ENCODE measurements around the gene DHRS2. TPM values are rescaled to one million over a fixed set of nuclear protein-coding genes. Genes with fewer than 3 reads are reported as not detected.

The DHRS2 gene
- total and polyA plus RNA-seq, 2 of the 13 experiments (the other 11 are each of a cell fraction or from before 2014, with no cell fraction given), result 1,621 to 3,021 TPM

DNA sequence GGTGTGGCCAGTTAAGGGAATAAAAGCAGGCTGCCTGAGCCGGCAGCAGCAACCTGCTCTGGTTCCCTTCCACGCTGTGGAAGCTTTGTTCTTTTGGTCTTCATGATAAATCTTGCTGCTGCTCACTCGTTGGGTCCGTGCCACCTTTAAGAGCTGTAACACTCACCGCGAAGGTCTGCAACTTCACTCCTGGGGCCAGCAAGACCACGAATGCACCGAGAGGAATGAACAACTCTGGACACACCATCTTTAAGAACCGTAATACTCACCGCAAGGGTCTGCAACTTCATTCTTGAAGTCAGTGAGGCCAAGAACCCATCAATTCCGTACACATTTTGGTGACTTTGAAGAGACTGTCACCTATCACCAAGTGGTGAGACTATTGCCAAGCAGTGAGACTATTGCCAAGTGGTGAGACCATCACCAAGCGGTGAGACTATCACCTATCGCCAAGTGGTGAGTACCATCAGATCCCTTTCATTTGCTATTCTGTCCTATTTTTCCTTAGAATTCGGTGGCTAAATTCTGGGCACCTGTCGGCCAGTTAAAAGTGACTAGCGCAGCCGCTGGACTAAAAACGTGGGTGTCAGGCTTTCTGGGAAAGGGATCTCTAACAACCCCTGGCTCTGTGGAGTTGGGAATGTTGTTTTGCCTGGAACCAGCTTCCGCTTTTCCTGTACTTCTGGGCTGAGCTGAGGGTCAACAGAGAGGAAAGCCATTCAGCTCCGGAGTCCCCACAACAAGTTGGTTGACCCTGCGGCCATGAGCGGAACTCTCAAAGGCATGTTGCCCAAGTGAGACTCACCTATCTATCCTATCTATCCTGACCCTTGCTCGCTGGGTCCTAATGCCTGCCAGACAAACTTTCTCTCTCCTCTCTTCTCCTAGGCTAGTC lies at the start of gene DHRS2 (continued):
- TF ChIP-seq, protein P1, sequence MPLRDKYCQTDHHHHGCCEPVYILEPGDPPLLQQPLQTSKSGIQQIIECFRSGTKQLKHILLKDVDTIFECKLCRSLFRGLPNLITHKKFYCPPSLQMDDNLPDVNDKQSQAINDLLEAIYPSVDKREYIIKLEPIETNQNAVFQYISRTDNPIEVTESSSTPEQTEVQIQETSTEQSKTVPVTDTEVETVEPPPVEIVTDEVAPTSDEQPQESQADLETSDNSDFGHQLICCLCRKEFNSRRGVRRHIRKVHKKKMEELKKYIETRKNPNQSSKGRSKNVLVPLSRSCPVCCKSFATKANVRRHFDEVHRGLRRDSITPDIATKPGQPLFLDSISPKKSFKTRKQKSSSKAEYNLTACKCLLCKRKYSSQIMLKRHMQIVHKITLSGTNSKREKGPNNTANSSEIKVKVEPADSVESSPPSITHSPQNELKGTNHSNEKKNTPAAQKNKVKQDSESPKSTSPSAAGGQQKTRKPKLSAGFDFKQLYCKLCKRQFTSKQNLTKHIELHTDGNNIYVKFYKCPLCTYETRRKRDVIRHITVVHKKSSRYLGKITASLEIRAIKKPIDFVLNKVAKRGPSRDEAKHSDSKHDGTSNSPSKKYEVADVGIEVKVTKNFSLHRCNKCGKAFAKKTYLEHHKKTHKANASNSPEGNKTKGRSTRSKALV (CRISPR knock-in tag; IDR thresholded peaks at IDR 0.05), result no peak
- TF ChIP-seq ZNF317 (CRISPR knock-in tag; IDR thresholded peaks at IDR 0.05) (no peak), MEF2D (CRISPR knock-in tag; IDR thresholded peaks at IDR 0.05) (peak; percentile 71), GTF3A (CRISPR knock-in tag; conservative IDR thresholded peaks at IDR 0.05) (no peak; the same call in none of the 2 replicates), MED1 (CRISPR knock-in tag; IDR thresholded peaks at IDR 0.05) (no peak), POLR2G (IDR thresholded peaks at IDR 0.05; ENCODE audit: low read depth, low read length) (peak; percentile 97), HDAC2 (CRISPR knock-in tag; IDR thresholded peaks at IDR 0.05) (peak; percentile 95), SYNCRIP (IDR thresholded peaks at IDR 0.05; ENCODE audit: insufficient read depth, low read depth, low read length) (no peak), ZNF260 (CRISPR knock-in tag; IDR thresholded peaks at IDR 0.05; ENCODE audit: borderline replicate concordance, low read depth) (0 out of 2 replicates have a peak, but pooled peaks have one; percentile 79), HOXA9 (CRISPR knock-in tag; IDR thresholded peaks at IDR 0.05; ENCODE audit: borderline replicate concordance) (no peak), PATZ1 (CRISPR knock-in tag; IDR thresholded peaks at IDR 0.05) (peak; percentile 63), RARA (CRISPR knock-in tag; IDR thresholded peaks at IDR 0.05) (peak; percentile 74), SP1 (IDR thresholded peaks at IDR 0.05) (no peak), SP1 (CRISPR knock-in tag; IDR thresholded peaks at IDR 0.05) (peak; percentile 100), SUZ12 (IDR thresholded peaks at IDR 0.05; ENCODE audit: low read depth, low read length) (no peak), ZBTB20 (CRISPR knock-in tag; IDR thresholded peaks at IDR 0.05; ENCODE audit: borderline replicate concordance, low read depth) (peak; percentile 86; the same call in 1 of the 2 replicates), ZNF460 (CRISPR knock-in tag; IDR thresholded peaks at IDR 0.05; ENCODE audit: borderline replicate concordance) (no peak)
- TF ChIP-seq, protein P2, sequence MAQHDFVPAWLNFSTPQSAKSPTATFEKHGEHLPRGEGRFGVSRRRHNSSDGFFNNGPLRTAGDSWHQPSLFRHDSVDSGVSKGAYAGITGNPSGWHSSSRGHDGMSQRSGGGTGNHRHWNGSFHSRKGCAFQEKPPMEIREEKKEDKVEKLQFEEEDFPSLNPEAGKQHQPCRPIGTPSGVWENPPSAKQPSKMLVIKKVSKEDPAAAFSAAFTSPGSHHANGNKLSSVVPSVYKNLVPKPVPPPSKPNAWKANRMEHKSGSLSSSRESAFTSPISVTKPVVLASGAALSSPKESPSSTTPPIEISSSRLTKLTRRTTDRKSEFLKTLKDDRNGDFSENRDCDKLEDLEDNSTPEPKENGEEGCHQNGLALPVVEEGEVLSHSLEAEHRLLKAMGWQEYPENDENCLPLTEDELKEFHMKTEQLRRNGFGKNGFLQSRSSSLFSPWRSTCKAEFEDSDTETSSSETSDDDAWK (CRISPR knock-in tag; IDR thresholded peaks at IDR 0.05), result no peak
- TF ChIP-seq, protein P3, sequence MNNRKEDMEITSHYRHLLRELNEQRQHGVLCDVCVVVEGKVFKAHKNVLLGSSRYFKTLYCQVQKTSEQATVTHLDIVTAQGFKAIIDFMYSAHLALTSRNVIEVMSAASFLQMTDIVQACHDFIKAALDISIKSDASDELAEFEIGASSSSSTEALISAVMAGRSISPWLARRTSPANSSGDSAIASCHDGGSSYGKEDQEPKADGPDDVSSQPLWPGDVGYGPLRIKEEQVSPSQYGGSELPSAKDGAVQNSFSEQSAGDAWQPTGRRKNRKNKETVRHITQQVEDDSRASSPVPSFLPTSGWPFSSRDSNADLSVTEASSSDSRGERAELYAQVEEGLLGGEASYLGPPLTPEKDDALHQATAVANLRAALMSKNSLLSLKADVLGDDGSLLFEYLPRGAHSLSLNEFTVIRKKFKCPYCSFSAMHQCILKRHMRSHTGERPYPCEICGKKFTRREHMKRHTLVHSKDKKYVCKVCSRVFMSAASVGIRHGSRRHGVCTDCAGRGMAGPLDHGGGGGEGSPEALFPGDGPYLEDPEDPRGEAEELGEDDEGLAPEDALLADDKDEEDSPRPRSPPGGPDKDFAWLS (CRISPR knock-in tag; IDR thresholded peaks at IDR 0.05; ENCODE audit: borderline replicate concordance), result no peak; the same call in 1 of the 2 replicates
- TF ChIP-seq, protein P4, sequence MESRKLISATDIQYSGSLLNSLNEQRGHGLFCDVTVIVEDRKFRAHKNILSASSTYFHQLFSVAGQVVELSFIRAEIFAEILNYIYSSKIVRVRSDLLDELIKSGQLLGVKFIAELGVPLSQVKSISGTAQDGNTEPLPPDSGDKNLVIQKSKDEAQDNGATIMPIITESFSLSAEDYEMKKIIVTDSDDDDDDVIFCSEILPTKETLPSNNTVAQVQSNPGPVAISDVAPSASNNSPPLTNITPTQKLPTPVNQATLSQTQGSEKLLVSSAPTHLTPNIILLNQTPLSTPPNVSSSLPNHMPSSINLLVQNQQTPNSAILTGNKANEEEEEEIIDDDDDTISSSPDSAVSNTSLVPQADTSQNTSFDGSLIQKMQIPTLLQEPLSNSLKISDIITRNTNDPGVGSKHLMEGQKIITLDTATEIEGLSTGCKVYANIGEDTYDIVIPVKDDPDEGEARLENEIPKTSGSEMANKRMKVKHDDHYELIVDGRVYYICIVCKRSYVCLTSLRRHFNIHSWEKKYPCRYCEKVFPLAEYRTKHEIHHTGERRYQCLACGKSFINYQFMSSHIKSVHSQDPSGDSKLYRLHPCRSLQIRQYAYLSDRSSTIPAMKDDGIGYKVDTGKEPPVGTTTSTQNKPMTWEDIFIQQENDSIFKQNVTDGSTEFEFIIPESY (CRISPR knock-in tag; IDR thresholded peaks at IDR 0.05), result peak; percentile 79; the same call in 1 of the 2 replicates

Measured in HepG2 (cell line).